MM.1S (cell line): ENCODE measurements around the gene PILRA.
"Not testable (repeated sequence)": the region's sequence is repeated elsewhere in the genome, so short reads cannot be mapped to it uniquely, and the experiment has no call there.

ENCODE experiments used
- DNase-seq: peaks from one replicate; pipeline ENCODE4 v3.0.0-alpha.2; 2015
- H2AFZ ChIP-seq: fragments of 300-600 bp; sonication (generic); 2 replicates; pipeline ENCODE4 v1.6.0; 2016; ENCODE audit warnings: antibody characterized with exemption, low read length
- H3F3A ChIP-seq: fragments of 300-600 bp; sonication (generic); 2 replicates; pipeline ENCODE4 v1.6.1; 2016; ENCODE audit warnings: mild to moderate bottlenecking, antibody characterized with exemption, low read length, moderate library complexity, mixed read lengths; ENCODE audit not compliant: insufficient read depth
- H3K27ac ChIP-seq: fragments of 300-600 bp; sonication (generic); 2 replicates; pipeline ENCODE4 v1.5.1; 2016; ENCODE audit warnings: mild to moderate bottlenecking, low read length
- H3K27me3 ChIP-seq: fragments of 300-600 bp; sonication (generic); replicated peaks from 2 replicates; pipeline ENCODE4 v1.6.0; 2016; ENCODE audit warnings: low read length; ENCODE audit not compliant: insufficient read depth
- H3K36me3 ChIP-seq: fragments of 300-600 bp; sonication (generic); replicated peaks from 2 replicates; pipeline ENCODE4 v1.6.1; 2016; ENCODE audit warnings: mild to moderate bottlenecking, low read length, mixed read lengths; ENCODE audit not compliant: insufficient read depth
- H3K4me1 ChIP-seq: fragments of 300-600 bp; sonication (generic); 2 replicates; pipeline ENCODE4 v1.6.1; 2016; ENCODE audit warnings: low read length, mixed read lengths
- H3K4me2 ChIP-seq: fragments of 300-600 bp; sonication (generic); 2 replicates; pipeline ENCODE4 v1.6.0; 2016; ENCODE audit warnings: low read depth, low read length
- H3K4me3 ChIP-seq: fragments of 300-600 bp; sonication (generic); 2 replicates; pipeline ENCODE4 v1.5.1; 2016; ENCODE audit warnings: low read length, mixed read lengths
- H3K79me2 ChIP-seq: fragments of 300-600 bp; sonication (generic); 2 replicates; pipeline ENCODE4 v1.6.1; 2016; ENCODE audit warnings: mixed run types, low read length, mixed read lengths
- H3K9ac ChIP-seq: fragments of 300-600 bp; sonication (generic); 2 replicates; pipeline ENCODE4 v1.6.1; 2016; ENCODE audit warnings: low read length, mixed read lengths
- H3K9me2 ChIP-seq: fragments of 300-600 bp; sonication (generic); replicated peaks from 2 replicates; pipeline ENCODE4 v1.6.1; 2016; ENCODE audit warnings: mild to moderate bottlenecking, low read length, mixed read lengths; ENCODE audit not compliant: insufficient read depth
- H3K9me3 ChIP-seq: fragments of 300-600 bp; sonication (generic); replicated peaks from 2 replicates; pipeline ENCODE4 v1.6.1; 2016; ENCODE audit warnings: mild to moderate bottlenecking, low read length, mixed read lengths; ENCODE audit not compliant: insufficient read depth
- H4K20me1 ChIP-seq: fragments of 300-600 bp; sonication (generic); 2 replicates; pipeline ENCODE4 v1.6.1; 2016; ENCODE audit warnings: mild to moderate bottlenecking, low read length, moderate library complexity, mixed read lengths; ENCODE audit not compliant: insufficient read depth
- EZH2 ChIP-seq: fragments of 300-600 bp; sonication (generic); optimal IDR thresholded peaks from 2 replicates; pipeline ENCODE3; 2017; ENCODE audit warnings: low read depth, mild to moderate bottlenecking, antibody characterized with exemption, low read length, mixed read lengths
- EZH2phosphoT487 ChIP-seq: fragments of 300-600 bp; sonication (generic); IDR thresholded peaks from 2 replicates; pipeline ENCODE4 v1.6.1; 2018; ENCODE audit warnings: antibody characterized with exemption, low read length
- TF ChIP-seq, protein P1 (sequence below): fragments of 300-600 bp; sonication (generic); IDR thresholded peaks from 2 replicates; pipeline ENCODE4 v1.5.1; 2016; ENCODE audit warnings: antibody characterized with exemption, low read length, mixed read lengths

The PILRA gene

DNA sequence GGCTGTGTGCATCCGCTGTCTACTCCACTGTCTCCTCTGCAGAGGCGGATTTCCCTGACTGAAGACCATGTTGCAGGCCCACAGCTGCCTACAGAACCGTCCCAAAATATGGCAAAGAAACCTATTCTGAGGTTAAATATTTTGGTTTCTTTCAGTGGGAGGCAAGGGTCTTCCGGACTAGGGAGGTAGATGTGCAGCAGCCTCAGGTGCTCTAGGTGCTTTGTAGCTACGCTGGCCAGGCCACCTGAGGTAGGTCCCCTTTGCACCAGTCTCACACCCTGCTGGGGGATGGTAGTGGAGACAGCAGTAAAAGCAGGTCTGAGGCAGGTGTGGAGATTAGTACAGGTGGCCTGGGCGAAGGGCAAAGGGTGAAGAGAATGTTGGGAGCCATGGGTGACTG is 23.5 kb upstream of the PILRA start:
- Histone ChIP-seq H3K4me2 (no peak overlapping the region), H3K27me3 (no peaks in the 10 kb centered on the region), H3K9me2 (no peaks in the 10 kb centered on the region), H3K9me3 (no peaks in the 10 kb centered on the region), H3K36me3 (peaks cover 6% of the 10 kb centered on the region), H3K9ac (no peak overlapping the region), H3K4me3 (no peak overlapping the region), H3K27ac (no peak overlapping the region), H4K20me1 (0 out of 2 replicates have a peak, but pooled peaks cover 8% of the 10 kb centered on the region), H2AFZ (no peak overlapping the region), H3F3A (peaks cover under 1% of the 10 kb centered on the region; the same call in 1 of the 2 replicates), H3K4me1 (peaks cover under 1% of the 10 kb centered on the region; the same call in 1 of the 2 replicates), H3K79me2 (peaks cover 25% of the 10 kb centered on the region)
- no peak for DNase-seq
- TF ChIP-seq EZH2 (no peak), EZH2phosphoT487 (no peak)
- TF ChIP-seq, protein P1, sequence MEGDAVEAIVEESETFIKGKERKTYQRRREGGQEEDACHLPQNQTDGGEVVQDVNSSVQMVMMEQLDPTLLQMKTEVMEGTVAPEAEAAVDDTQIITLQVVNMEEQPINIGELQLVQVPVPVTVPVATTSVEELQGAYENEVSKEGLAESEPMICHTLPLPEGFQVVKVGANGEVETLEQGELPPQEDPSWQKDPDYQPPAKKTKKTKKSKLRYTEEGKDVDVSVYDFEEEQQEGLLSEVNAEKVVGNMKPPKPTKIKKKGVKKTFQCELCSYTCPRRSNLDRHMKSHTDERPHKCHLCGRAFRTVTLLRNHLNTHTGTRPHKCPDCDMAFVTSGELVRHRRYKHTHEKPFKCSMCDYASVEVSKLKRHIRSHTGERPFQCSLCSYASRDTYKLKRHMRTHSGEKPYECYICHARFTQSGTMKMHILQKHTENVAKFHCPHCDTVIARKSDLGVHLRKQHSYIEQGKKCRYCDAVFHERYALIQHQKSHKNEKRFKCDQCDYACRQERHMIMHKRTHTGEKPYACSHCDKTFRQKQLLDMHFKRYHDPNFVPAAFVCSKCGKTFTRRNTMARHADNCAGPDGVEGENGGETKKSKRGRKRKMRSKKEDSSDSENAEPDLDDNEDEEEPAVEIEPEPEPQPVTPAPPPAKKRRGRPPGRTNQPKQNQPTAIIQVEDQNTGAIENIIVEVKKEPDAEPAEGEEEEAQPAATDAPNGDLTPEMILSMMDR = no peak

DNA sequence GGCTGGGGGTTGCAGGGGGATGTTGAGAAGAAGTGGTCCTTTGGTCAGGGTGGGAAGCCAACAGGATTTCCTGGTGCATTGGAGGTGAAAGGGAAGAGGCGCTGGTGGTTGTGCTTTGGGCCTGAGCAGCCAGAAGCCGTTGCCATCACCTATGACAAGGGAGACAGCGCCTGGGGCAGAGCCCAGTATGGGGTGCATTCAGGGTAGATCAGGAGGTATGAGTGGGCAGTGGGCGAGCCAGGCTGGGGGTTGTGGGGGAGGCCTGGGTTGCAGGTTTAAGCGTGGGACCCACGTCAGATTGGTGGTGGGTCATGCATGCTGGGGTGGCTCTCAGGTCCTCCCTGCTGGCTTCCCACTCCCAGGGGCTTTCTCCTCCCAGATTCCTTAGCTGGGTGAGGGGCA is 21.6 kb upstream of the PILRA start:
- no peak overlapping the region for H3K9ac ChIP-seq
- H3K4me3 ChIP-seq = no peak overlapping the region
- no peak overlapping the region for H3K4me2 ChIP-seq
- 0 out of 2 replicates have a peak, but pooled peaks cover 2% of the 10 kb centered on the region for H4K20me1 ChIP-seq
- no peaks in the 10 kb centered on the region for H3K27me3 ChIP-seq
- no peaks in the 10 kb centered on the region for H3K4me1 ChIP-seq
- no peaks in the 10 kb centered on the region for H3K9me3 ChIP-seq
- no peaks in the 10 kb centered on the region for H3K9me2 ChIP-seq
- H3K79me2 ChIP-seq = peaks cover 16% of the 10 kb centered on the region
- H3K27ac ChIP-seq = no peak overlapping the region
- H3K36me3 ChIP-seq = no peaks in the 10 kb centered on the region; the same call in none of the 2 replicates
- H2AFZ ChIP-seq = no peak overlapping the region
- DNase-seq = no peak
- H3F3A ChIP-seq = no peaks in the 10 kb centered on the region
- no peak for TF ChIP-seq EZH2
- no peak for TF ChIP-seq EZH2phosphoT487

DNA sequence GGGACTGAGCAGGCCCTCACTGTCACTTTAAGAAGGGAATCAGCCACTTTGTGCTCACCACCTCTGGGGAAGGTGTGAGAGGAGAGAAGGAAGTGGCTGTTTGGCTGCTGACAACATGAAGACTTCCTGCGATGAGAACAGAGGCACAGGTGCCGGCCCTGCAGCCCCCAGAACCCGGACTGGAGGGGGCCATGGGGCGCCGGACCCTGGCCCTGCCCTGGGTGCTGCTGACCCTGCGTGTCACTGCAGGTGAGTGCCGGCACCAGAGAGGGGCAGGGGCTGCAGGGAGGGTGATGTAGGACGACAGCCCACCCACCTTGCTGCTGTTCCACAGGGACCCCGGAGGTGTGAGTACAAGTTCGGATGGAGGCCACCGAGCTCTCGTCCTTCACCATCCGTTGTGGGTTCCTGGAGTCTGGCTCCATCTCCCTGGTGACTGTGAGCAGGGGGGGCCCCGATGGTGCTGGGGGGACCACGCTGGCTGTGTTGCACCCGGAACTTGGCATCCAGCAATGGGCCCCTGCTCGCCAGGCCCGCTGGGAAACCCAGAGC is 21.0 kb upstream of the PILRA start:
- not testable (repeated sequence) for H3K9ac ChIP-seq, H2AFZ ChIP-seq, H3K27me3 ChIP-seq, H3K36me3 ChIP-seq, H3K79me2 ChIP-seq, H3K4me3 ChIP-seq, H3K4me2 ChIP-seq, H3K9me2 ChIP-seq, H3K9me3 ChIP-seq, H4K20me1 ChIP-seq, DNase-seq, H3K4me1 ChIP-seq, H3F3A ChIP-seq, H3K27ac ChIP-seq

DNA sequence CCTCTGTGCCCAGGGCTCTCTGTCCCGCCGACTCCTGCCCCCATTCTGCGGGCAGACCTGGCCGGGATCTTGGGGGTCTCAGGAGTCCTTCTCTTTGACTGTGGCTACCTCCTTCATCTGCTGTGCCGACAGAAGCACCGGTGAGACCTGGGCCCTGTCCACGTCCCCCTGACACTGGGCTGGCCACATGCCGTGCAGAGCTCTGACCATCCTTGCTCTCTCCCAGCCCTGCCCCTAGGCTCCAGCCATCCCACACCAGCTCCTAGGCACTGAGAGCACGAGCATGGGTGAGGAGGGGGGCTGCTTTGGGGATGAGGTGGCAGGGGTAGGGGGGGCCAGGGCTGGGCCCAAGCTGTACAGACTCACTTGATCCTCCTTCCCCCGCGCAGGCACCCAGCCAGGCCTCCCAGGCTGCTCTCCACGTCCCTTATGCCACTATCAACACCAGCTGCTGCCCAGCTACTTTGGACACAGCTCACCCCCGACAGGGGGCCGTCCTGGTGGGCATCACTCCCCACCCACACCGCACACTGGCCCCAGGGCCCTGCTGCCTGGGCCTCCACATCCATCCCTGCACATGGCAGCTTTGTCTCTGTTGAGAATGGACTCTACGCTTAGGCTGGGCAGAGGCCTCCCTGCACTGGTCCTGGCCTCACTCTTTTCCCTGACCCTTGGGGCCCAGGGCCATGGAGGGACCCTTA is 20.2 kb upstream of the PILRA start:
- Histone ChIP-seq H3K4me3 (no peak overlapping the region), H3K4me2 (no peak overlapping the region), H2AFZ (no peak overlapping the region), H3F3A (no peaks in the 10 kb centered on the region), H3K27ac (no peak overlapping the region), H3K27me3 (no peaks in the 10 kb centered on the region), H3K9me3 (no peaks in the 10 kb centered on the region), H4K20me1 (no peaks in the 10 kb centered on the region), H3K9me2 (no peaks in the 10 kb centered on the region), H3K79me2 (peaks cover 3% of the 10 kb centered on the region; the same call in 1 of the 2 replicates), H3K36me3 (no peaks in the 10 kb centered on the region; the same call in none of the 2 replicates), H3K9ac (no peak overlapping the region), H3K4me1 (no peaks in the 10 kb centered on the region)
- no peak for TF ChIP-seq EZH2phosphoT487
- TF ChIP-seq, protein P1 = no peak
- no peak for TF ChIP-seq EZH2
- no peak for DNase-seq
